ENCODE results near the gene PMEPA1.

DNA sequence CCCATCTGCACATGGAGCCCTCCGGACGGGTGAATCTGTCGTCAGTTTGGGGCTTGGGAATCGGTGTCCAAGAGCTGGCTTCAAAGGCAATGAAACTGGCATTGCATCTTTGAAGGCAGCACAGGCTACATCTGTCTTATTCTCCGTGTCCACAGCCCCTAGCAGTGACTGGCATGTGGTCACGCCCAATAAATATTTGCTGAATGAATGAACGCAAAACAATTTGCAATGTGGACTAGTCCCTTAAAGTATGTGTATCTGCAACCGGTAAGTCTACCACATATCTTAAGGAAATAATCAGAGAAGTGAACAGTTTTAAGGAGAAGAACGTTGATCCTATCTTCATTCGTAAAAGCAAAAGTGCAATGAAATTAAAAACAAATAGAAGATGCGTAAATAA is 8.0 kb upstream of the PMEPA1 start:
- TF ChIP-seq, protein P1, sequence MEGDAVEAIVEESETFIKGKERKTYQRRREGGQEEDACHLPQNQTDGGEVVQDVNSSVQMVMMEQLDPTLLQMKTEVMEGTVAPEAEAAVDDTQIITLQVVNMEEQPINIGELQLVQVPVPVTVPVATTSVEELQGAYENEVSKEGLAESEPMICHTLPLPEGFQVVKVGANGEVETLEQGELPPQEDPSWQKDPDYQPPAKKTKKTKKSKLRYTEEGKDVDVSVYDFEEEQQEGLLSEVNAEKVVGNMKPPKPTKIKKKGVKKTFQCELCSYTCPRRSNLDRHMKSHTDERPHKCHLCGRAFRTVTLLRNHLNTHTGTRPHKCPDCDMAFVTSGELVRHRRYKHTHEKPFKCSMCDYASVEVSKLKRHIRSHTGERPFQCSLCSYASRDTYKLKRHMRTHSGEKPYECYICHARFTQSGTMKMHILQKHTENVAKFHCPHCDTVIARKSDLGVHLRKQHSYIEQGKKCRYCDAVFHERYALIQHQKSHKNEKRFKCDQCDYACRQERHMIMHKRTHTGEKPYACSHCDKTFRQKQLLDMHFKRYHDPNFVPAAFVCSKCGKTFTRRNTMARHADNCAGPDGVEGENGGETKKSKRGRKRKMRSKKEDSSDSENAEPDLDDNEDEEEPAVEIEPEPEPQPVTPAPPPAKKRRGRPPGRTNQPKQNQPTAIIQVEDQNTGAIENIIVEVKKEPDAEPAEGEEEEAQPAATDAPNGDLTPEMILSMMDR (conservative IDR thresholded peaks at IDR 0.05; ENCODE audit: low read length): no peak
- TF ChIP-seq EZH2phosphoT487 (IDR thresholded peaks at IDR 0.05; ENCODE audit: borderline replicate concordance, low read depth, low read length): no peak

Data from OCI-LY7 (cell line).